Measurements from ENCODE around the gene POLR2J. TPM values are rescaled to one million over a fixed set of nuclear protein-coding genes. Genes with fewer than 3 reads are reported as not detected.
"Not testable (repeated sequence)": the region's sequence is repeated elsewhere in the genome, so short reads cannot be mapped to it uniquely, and the experiment has no call there.

POLR2J gene
- total RNA-seq, 1 experiment from 2014 or later = 29.4 TPM

- no peak for DNase-seq
- no peaks in the 10 kb centered on the region for H3K4me1 Mint-ChIP-seq (ENCODE audit: low read depth, unreplicated experiment)
- no peak overlapping the region for H3K27ac Mint-ChIP-seq (ENCODE audit: unreplicated experiment)
- H3K36me3 Mint-ChIP-seq (ENCODE audit: insufficient read depth, unreplicated experiment) = no peaks in the 10 kb centered on the region
- intact Hi-C loops (cut with micrococcal nuclease; ENCODE audit: unreplicated experiment) = no loop called here
- H3K4me3 Mint-ChIP-seq (ENCODE audit: low read depth, unreplicated experiment) = no peak overlapping the region
- no TSS peak for BruUV-seq (replicated peaks)
- no peaks in the 10 kb centered on the region for H3K27me3 Mint-ChIP-seq (ENCODE audit: unreplicated experiment)
- CTCF ChIA-PET = interaction anchor here (0.7 kb wide), 2 partner anchors 535 to 1478 kb away, joined by 3 read pairs; no protein-coding TSS in a partner anchor
- no peak for TF ChIP-seq CTCF (IDR thresholded peaks at IDR 0.05; ENCODE audit: unreplicated experiment)
- H3K9me3 Mint-ChIP-seq (ENCODE audit: low read depth, unreplicated experiment) = no peaks in the 10 kb centered on the region
These were observed 22.4 kb downstream of the POLR2J start for GRCh38 chr7:102456327-102456726.

- Mint-ChIP-seq H3K27me3 (ENCODE audit: unreplicated experiment) (no peaks in the 10 kb centered on the region), H3K36me3 (ENCODE audit: insufficient read depth, unreplicated experiment) (no peaks in the 10 kb centered on the region), H3K4me3 (ENCODE audit: low read depth, unreplicated experiment) (no peak overlapping the region), H3K27ac (ENCODE audit: unreplicated experiment) (no peak overlapping the region), H3K9me3 (ENCODE audit: low read depth, unreplicated experiment) (no peaks in the 10 kb centered on the region), H3K4me1 (ENCODE audit: low read depth, unreplicated experiment) (no peaks in the 10 kb centered on the region)
- no TSS peak for BruUV-seq (replicated peaks)
- DNase-seq = no peak
- TF ChIP-seq CTCF (IDR thresholded peaks at IDR 0.05; ENCODE audit: unreplicated experiment) = no peak
- intact Hi-C loops (cut with micrococcal nuclease; ENCODE audit: unreplicated experiment) = no loop called here
- CTCF ChIA-PET = no interaction called here
These were observed 23.1 kb downstream of the POLR2J start for GRCh38 chr7:102455596-102455995.

- H3K27me3 Mint-ChIP-seq (ENCODE audit: unreplicated experiment) = not testable (repeated sequence)
These were observed 23.8 kb downstream of the POLR2J start for GRCh38 chr7:102454932-102455331.

GRCh38 chr7:102454468-102454867 lies 24.3 kb downstream of the POLR2J start:
- no peak for DNase-seq
- CTCF ChIA-PET = interaction anchor here (0.7 kb wide), 1 partner anchor 176 kb away, joined by 3 read pairs; no protein-coding TSS in a partner anchor
- TF ChIP-seq CTCF (IDR thresholded peaks at IDR 0.05; ENCODE audit: unreplicated experiment) = no peak
- no peaks in the 10 kb centered on the region for H3K4me1 Mint-ChIP-seq (ENCODE audit: low read depth, unreplicated experiment)
- H3K27me3 Mint-ChIP-seq (ENCODE audit: unreplicated experiment) = no peaks in the 10 kb centered on the region
- no peak overlapping the region for H3K4me3 Mint-ChIP-seq (ENCODE audit: low read depth, unreplicated experiment)
- intact Hi-C loops (cut with micrococcal nuclease; ENCODE audit: unreplicated experiment) = no loop called here
- H3K27ac Mint-ChIP-seq (ENCODE audit: unreplicated experiment) = no peak overlapping the region
- H3K36me3 Mint-ChIP-seq (ENCODE audit: insufficient read depth, unreplicated experiment) = no peaks in the 10 kb centered on the region
- BruUV-seq (replicated peaks) = no TSS peak
- H3K9me3 Mint-ChIP-seq (ENCODE audit: low read depth, unreplicated experiment) = no peaks in the 10 kb centered on the region

More at GRCh38 chr7:102454932-102455331, 23.8 kb downstream of the POLR2J start:
- BruUV-seq (replicated peaks); H3K4me3 Mint-ChIP-seq (ENCODE audit: low read depth, unreplicated experiment); H3K36me3 Mint-ChIP-seq (ENCODE audit: insufficient read depth, unreplicated experiment); DNase-seq; intact Hi-C loops (cut with micrococcal nuclease; ENCODE audit: unreplicated experiment); H3K27ac Mint-ChIP-seq (ENCODE audit: unreplicated experiment); H3K9me3 Mint-ChIP-seq (ENCODE audit: low read depth, unreplicated experiment); H3K4me1 Mint-ChIP-seq (ENCODE audit: low read depth, unreplicated experiment): not testable (repeated sequence)
- CTCF ChIA-PET = interaction anchor here (0.7 kb wide), 1 partner anchor 177 kb away, joined by 3 read pairs; no protein-coding TSS in a partner anchor

- no peak for TF ChIP-seq CTCF (IDR thresholded peaks at IDR 0.05; ENCODE audit: unreplicated experiment)
- no peak for DNase-seq
- H3K4me3 Mint-ChIP-seq (ENCODE audit: low read depth, unreplicated experiment) = no peak overlapping the region
- H3K4me1 Mint-ChIP-seq (ENCODE audit: low read depth, unreplicated experiment) = no peaks in the 10 kb centered on the region
- H3K27ac Mint-ChIP-seq (ENCODE audit: unreplicated experiment) = no peak overlapping the region
- no peaks in the 10 kb centered on the region for H3K36me3 Mint-ChIP-seq (ENCODE audit: insufficient read depth, unreplicated experiment)
- CTCF ChIA-PET = no interaction called here
- BruUV-seq (replicated peaks) = no TSS peak
- no peaks in the 10 kb centered on the region for H3K27me3 Mint-ChIP-seq (ENCODE audit: unreplicated experiment)
- H3K9me3 Mint-ChIP-seq (ENCODE audit: low read depth, unreplicated experiment) = no peaks in the 10 kb centered on the region
- intact Hi-C loops (cut with micrococcal nuclease; ENCODE audit: unreplicated experiment) = no loop called here
These were observed 25.4 kb downstream of the POLR2J start for GRCh38 chr7:102453319-102453718.
